Mesendoderm (in vitro differentiated cells): Measurements from ENCODE around the gene LRCH1.
A peak's percentile ranks its signal among the peaks of the same experiment; 100 is the strongest.

Experiments
- DNase-seq: peaks from one replicate; pipeline ENCODE4 v3.0.0; 2013
- H2AK5ac ChIP-seq: 2 replicates; pipeline ENCODE4 v1.6.1; 2013; ENCODE audit warnings: low read length, inconsistent platforms
- H2BK120ac ChIP-seq: 2 replicates; pipeline ENCODE4 v1.6.1; 2013; ENCODE audit warnings: low read depth, mild to moderate bottlenecking, low read length, moderate library complexity, mixed read lengths
- H2BK15ac ChIP-seq: replicated peaks from 2 replicates; pipeline ENCODE4 v1.6.1; 2013; ENCODE audit warnings: low read depth, mild to moderate bottlenecking, moderate library complexity
- H2BK5ac ChIP-seq: 2 replicates; pipeline ENCODE4 v1.6.1; 2013; ENCODE audit warnings: low read length, inconsistent platforms
- H3K18ac ChIP-seq: 2 replicates; pipeline ENCODE4 v1.6.1; 2013; ENCODE audit warnings: mild to moderate bottlenecking, low read length, mixed read lengths
- H3K23ac ChIP-seq: one replicate; pipeline ENCODE4 v1.6.1; 2013; ENCODE audit warnings: low read length
- H3K27ac ChIP-seq: 2 replicates; pipeline ENCODE4 v1.5.1; 2013; ENCODE audit warnings: low read depth, mild to moderate bottlenecking, inconsistent platforms, low read length, moderate library complexity
- H3K27me3 ChIP-seq: 2 replicates; pipeline ENCODE4 v1.6.1; 2013; ENCODE audit warnings: low read length, control low read depth, mild to moderate bottlenecking, inconsistent platforms; ENCODE audit not compliant: insufficient read depth, poor library complexity
- H3K36me3 ChIP-seq: 2 replicates; pipeline ENCODE4 v1.6.1; 2013; ENCODE audit warnings: low read length, inconsistent platforms; ENCODE audit not compliant: control insufficient read depth, insufficient read depth
- H3K4ac ChIP-seq: one replicate; pipeline ENCODE4 v1.6.1; 2013; ENCODE audit warnings: low read depth, mild to moderate bottlenecking, low read length, moderate library complexity
- H3K4me1 ChIP-seq: 2 replicates; pipeline ENCODE4 v1.6.1; 2013; ENCODE audit warnings: low read depth, low read length, inconsistent platforms; ENCODE audit not compliant: control insufficient read depth
- H3K4me2 ChIP-seq: 2 replicates; pipeline ENCODE4 v1.6.1; 2013; ENCODE audit warnings: low read length
- H3K4me3 ChIP-seq: 2 replicates; pipeline ENCODE4 v1.5.1; 2013; ENCODE audit warnings: mild to moderate bottlenecking, low read length
- H3K56ac ChIP-seq: one replicate; pipeline ENCODE4 v1.6.1; 2013; ENCODE audit warnings: low read length
- H3K79me1 ChIP-seq: 2 replicates; pipeline ENCODE4 v1.6.1; 2013; ENCODE audit warnings: low read length, inconsistent platforms
- H3K79me2 ChIP-seq: 2 replicates; pipeline ENCODE4 v1.6.1; 2013; ENCODE audit warnings: mild to moderate bottlenecking, low read length; ENCODE audit not compliant: control insufficient read depth, insufficient read depth
- H3K9ac ChIP-seq: 2 replicates; pipeline ENCODE4 v1.6.1; 2013; ENCODE audit warnings: low read length, inconsistent platforms
- H4K5ac ChIP-seq: one replicate; pipeline ENCODE4 v1.6.1; 2013; ENCODE audit warnings: low read length
- H4K8ac ChIP-seq: one replicate; pipeline ENCODE4 v1.6.1; 2013; ENCODE audit warnings: low read depth, mild to moderate bottlenecking, control low read depth, low read length, moderate library complexity
- WGBS: extraction: QIAGEN DNeasy Blood & Tissue Kit; methylation state at CpG from one replicate; pipeline ENCODE4 v1.1.7; 2013; ENCODE audit warnings: low lambda C conversion rate, missing lambda C conversion rate; ENCODE audit not compliant: insufficient coverage; ENCODE audit errors: extremely low coverage; 5-methylcytosine and 5-hydroxymethylcytosine counted together

LRCH1 gene

DNA sequence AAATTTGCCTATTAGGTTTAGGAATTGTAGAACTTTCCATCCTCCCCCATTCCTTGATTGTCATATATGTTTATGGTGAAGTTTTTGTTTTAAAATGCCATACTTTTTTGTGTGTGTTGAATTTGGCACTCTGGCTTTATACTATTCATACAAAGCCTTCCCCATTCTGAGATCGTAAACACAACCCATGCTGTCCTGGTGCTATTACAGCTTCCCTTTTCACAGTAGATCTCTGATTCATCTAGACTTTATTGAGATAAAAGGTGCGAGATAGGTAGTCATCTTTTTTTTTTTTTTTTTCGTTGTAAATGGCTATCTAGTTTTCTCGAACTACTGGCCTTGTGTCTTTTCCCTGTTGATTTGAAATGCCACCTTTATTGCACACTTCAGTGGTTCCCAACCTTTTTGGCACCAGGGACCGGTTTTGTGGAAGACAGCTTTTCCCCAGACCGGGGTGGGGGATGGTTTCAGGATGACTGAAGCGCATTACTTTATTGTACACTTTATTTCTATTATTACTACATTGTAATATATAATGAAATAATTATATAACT lies 94.6 kb downstream of the LRCH1 start:
- Histone ChIP-seq H2BK120ac (no peak overlapping the region), H2BK5ac (no peak overlapping the region), H2BK15ac (no peak overlapping the region), H3K27me3 (no peaks in the 10 kb centered on the region), H3K4ac (no peak overlapping the region), H4K8ac (no peak overlapping the region), H3K4me3 (no peak overlapping the region), H3K79me2 (peaks cover 3% of the 10 kb centered on the region), H3K23ac (no peak overlapping the region), H3K27ac (no peak overlapping the region), H3K9ac (no peak overlapping the region), H3K79me1 (peaks cover 8% of the 10 kb centered on the region), H3K36me3 (no peaks in the 10 kb centered on the region), H3K4me1 (no peaks in the 10 kb centered on the region), H3K18ac (no peak overlapping the region), H2AK5ac (no peak overlapping the region), H4K5ac (no peak overlapping the region), H3K56ac (no peak overlapping the region), H3K4me2 (no peak overlapping the region)
- DNase-seq: no peak
- no CpG with 5 or more reads among the region's 7 CpGs for WGBS

DNA sequence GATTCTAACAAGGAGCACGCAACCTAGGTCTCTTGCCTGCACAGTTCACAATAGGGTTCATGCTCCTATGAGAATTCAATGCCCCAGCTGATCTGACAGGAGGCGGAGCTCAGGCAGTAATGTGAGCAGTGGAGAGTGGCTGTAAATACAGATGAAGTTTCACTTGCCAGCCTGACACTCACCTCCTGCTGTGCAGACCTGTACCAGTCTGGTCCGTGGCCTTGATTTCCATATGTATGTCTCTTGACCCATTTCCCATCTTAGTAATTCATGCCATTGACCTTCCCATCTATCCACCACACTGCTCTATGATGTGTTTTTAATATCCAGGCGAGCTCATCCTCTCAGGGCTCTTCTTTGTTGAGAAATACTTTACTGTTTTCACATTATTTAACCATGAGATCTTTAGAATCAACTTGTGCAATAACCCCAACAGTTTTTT lies 95.2 kb downstream of the LRCH1 start:
- H3K18ac ChIP-seq: no peak overlapping the region
- no peak overlapping the region for H3K27ac ChIP-seq
- no peak overlapping the region for H4K8ac ChIP-seq
- H3K4me2 ChIP-seq: no peak overlapping the region
- no peak overlapping the region for H2BK15ac ChIP-seq
- no peak overlapping the region for H2AK5ac ChIP-seq
- no peak overlapping the region for H3K23ac ChIP-seq
- H3K27me3 ChIP-seq: no peaks in the 10 kb centered on the region
- no peak overlapping the region for H2BK5ac ChIP-seq
- H3K4me3 ChIP-seq: no peak overlapping the region
- H3K56ac ChIP-seq: no peak overlapping the region
- no peak overlapping the region for H4K5ac ChIP-seq
- no CpG with 5 or more reads among the region's 4 CpGs for WGBS
- peak; percentile 56 for DNase-seq
- no peak overlapping the region for H3K4ac ChIP-seq
- H3K9ac ChIP-seq: no peak overlapping the region
- peaks cover 3% of the 10 kb centered on the region for H3K79me2 ChIP-seq
- H3K36me3 ChIP-seq: no peaks in the 10 kb centered on the region
- no peaks in the 10 kb centered on the region for H3K4me1 ChIP-seq
- peaks cover 8% of the 10 kb centered on the region for H3K79me1 ChIP-seq
- no peak overlapping the region for H2BK120ac ChIP-seq

DNA sequence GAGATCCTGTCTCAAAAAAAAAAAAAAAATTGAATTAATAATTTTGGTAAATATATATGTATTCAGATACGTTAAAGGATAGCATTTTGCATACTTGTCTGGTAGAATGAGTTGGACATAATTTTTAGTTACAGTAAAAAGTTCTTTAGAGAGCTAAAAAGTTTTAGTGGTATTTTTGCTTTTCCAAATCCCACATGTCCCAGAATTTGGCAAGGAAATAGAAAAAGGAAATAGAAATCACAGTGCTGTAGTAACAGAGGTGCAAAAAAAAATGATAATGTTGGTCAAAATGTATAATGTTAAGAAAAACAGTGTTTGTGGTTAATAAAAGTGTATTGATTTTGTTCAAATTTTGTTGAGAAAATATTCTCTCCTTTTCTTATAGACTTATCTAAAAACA lies 96.8 kb downstream of the LRCH1 start:
- Histone ChIP-seq H2AK5ac (no peak overlapping the region), H3K79me1 (peaks cover 6% of the 10 kb centered on the region), H3K27ac (no peak overlapping the region), H3K9ac (no peak overlapping the region), H3K4me3 (no peak overlapping the region), H4K5ac (no peak overlapping the region), H3K18ac (no peak overlapping the region), H3K27me3 (no peaks in the 10 kb centered on the region), H2BK5ac (no peak overlapping the region), H3K23ac (no peak overlapping the region), H3K79me2 (no peaks in the 10 kb centered on the region), H2BK15ac (no peak overlapping the region), H3K4me1 (no peaks in the 10 kb centered on the region), H4K8ac (no peak overlapping the region), H3K4me2 (no peak overlapping the region), H3K36me3 (no peaks in the 10 kb centered on the region), H3K4ac (no peak overlapping the region), H2BK120ac (no peak overlapping the region), H3K56ac (no peak overlapping the region)
- 100% methylated on average over 1 of the region's 1 CpG for WGBS
- DNase-seq: no peak

DNA sequence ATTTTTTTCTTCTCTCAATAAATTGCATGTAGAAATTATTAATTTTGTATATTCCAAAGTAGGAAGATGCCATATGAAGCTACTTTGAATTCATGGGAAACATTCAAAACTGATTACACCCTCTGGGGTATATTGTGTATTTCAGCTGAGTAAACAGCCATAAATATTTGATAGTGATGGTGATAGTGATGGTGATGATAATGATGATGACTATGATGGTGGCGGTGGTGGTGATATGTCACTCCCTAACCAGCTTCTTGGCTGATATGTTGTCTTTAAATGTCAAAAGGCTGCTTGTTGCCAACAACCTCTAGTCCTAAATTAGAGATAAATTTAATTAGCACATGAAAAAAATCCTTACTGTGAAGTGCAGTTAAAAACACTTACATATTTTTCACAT lies 102.0 kb downstream of the LRCH1 start:
- Histone ChIP-seq H2AK5ac (no peak overlapping the region), H3K4me2 (no peak overlapping the region), H3K27ac (no peak overlapping the region), H3K4me3 (no peak overlapping the region), H3K18ac (no peak overlapping the region), H3K36me3 (no peaks in the 10 kb centered on the region), H2BK120ac (no peak overlapping the region), H2BK15ac (no peak overlapping the region), H3K4ac (no peak overlapping the region), H3K23ac (no peak overlapping the region), H3K9ac (no peak overlapping the region), H3K4me1 (no peaks in the 10 kb centered on the region), H3K79me1 (peaks cover 2% of the 10 kb centered on the region), H3K27me3 (no peaks in the 10 kb centered on the region), H4K8ac (no peak overlapping the region), H2BK5ac (no peak overlapping the region), H3K79me2 (no peaks in the 10 kb centered on the region), H4K5ac (no peak overlapping the region), H3K56ac (no peak overlapping the region)
- WGBS: no CpG with 5 or more reads among the region's 1 CpG
- DNase-seq: no peak

DNA sequence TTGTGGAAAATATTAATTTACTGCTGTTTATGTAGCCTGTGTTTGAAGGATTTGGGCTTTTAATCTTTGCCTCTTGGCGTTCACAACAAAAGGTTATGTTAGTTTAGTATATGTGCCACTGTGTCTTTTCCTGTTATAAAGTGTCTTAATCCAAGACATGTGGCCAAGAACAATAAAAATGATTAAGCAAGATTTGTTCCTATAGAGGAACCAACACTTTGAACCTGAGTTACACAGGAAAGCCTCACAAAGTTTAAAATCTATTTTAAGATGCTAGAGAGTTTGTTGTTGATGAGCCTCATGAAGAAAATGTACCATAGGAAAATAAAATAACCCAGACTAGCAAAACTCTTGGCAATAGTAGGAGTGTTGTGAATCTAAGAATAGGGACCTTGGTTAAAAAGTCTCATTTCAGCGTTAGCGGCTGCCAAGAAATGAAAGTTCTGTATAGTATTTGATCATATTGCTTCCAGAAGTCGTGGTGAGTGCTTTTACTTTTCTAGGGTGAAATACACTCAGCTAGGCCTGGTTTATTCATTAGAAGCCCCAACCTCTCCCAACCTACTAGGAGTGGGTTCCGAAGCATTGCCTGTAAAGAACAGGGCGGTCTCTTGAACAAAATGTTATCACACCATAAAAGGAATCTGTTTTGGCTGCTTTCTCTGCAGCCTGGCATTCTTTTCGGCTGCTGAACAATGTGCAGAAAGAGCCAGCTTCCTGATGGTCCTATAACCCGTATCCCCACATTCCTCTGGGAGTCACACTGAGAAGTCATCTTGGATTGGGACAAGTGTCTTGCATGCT lies 102.6 kb downstream of the LRCH1 start:
- no peaks in the 10 kb centered on the region for H3K27me3 ChIP-seq
- H3K4me3 ChIP-seq: no peak overlapping the region
- H2BK120ac ChIP-seq: no peak overlapping the region
- no CpG with 5 or more reads among the region's 8 CpGs for WGBS
- no peak overlapping the region for H4K8ac ChIP-seq
- H3K4me2 ChIP-seq: no peak overlapping the region
- no peak overlapping the region for H2BK15ac ChIP-seq
- no peak overlapping the region for H3K27ac ChIP-seq
- no peak overlapping the region for H3K56ac ChIP-seq
- peaks cover 2% of the 10 kb centered on the region for H3K79me1 ChIP-seq
- DNase-seq: peak; percentile 69
- H3K36me3 ChIP-seq: no peaks in the 10 kb centered on the region
- H3K79me2 ChIP-seq: no peaks in the 10 kb centered on the region
- no peaks in the 10 kb centered on the region for H3K4me1 ChIP-seq
- no peak overlapping the region for H4K5ac ChIP-seq
- H2BK5ac ChIP-seq: no peak overlapping the region
- H2AK5ac ChIP-seq: no peak overlapping the region
- peak overlapping the region; percentile 60 for H3K18ac ChIP-seq
- H3K9ac ChIP-seq: no peak overlapping the region
- no peak overlapping the region for H3K4ac ChIP-seq
- H3K23ac ChIP-seq: no peak overlapping the region

DNA sequence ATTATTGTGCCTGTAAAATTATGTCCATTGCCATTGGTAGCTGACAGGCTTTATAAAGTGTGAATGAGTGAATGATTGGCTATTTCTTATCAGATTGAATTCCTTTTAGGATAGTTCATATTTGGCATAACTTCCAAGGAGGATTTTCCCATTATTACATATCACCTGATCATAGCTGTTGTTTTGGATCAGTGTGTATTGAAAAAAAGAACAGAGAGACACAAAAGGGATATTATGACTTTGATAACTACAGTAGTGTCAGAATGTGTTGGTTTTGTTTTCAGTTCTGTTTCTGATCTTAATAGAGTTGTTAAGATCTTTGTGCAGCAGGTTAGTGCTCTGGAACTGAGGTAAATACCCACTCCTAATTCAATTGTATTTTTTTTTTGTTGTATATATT lies 103.8 kb downstream of the LRCH1 start:
- no peak overlapping the region for H3K9ac ChIP-seq
- no peak overlapping the region for H2BK5ac ChIP-seq
- no peak for DNase-seq
- no peaks in the 10 kb centered on the region for H3K36me3 ChIP-seq
- no peak overlapping the region for H4K8ac ChIP-seq
- H3K23ac ChIP-seq: no peak overlapping the region
- no peak overlapping the region for H3K27ac ChIP-seq
- no peak overlapping the region for H3K56ac ChIP-seq
- no peak overlapping the region for H3K4ac ChIP-seq
- H2AK5ac ChIP-seq: no peak overlapping the region
- no peak overlapping the region for H3K18ac ChIP-seq
- H3K27me3 ChIP-seq: no peaks in the 10 kb centered on the region
- no peak overlapping the region for H2BK120ac ChIP-seq
- H3K4me2 ChIP-seq: no peak overlapping the region
- H3K4me3 ChIP-seq: no peak overlapping the region
- H3K79me2 ChIP-seq: no peaks in the 10 kb centered on the region
- H3K4me1 ChIP-seq: no peaks in the 10 kb centered on the region
- no peak overlapping the region for H4K5ac ChIP-seq
- H2BK15ac ChIP-seq: no peak overlapping the region
- peaks cover 2% of the 10 kb centered on the region for H3K79me1 ChIP-seq
